Forelimb muscle (tissue), 1 donor: ENCODE results near the gene TGFBR3. TPM values are rescaled to one million over a fixed set of nuclear protein-coding genes. Genes with fewer than 3 reads are reported as not detected.

Source experiments
- DNase-seq: peaks from one replicate; pipeline ENCODE4 v3.0.0-alpha.2; 2013; ENCODE audit warnings: low read depth
- polyA plus RNA-seq: library from polyadenylated mRNA; unstranded; fragments of 120-200 nt; gene quantifications from one replicate; pipeline ENCODE4 v1.2.1, GENCODE V29; 2013; ENCODE audit not compliant: insufficient read length

Gene TGFBR3
- polyA plus RNA-seq, 1 donor: 23.1 TPM

- no peak for DNase-seq
Observed at GRCh38 chr1:91781371-91781825, 104.6 kb downstream of the TGFBR3 start.

- DNase-seq: no peak
Observed at GRCh38 chr1:91779548-91780021, 106.4 kb downstream of the TGFBR3 start.

GRCh38 chr1:91778964-91779363 lies 107.0 kb downstream of the TGFBR3 start:
- no peak for DNase-seq

- no peak for DNase-seq
Observed at GRCh38 chr1:91777630-91778300, 108.2 kb downstream of the TGFBR3 start.

GRCh38 chr1:91777196-91777595 lies 108.8 kb downstream of the TGFBR3 start:
- no peak for DNase-seq

- DNase-seq: no peak
Observed at GRCh38 chr1:91776068-91776794, 109.7 kb downstream of the TGFBR3 start.

- no peak for DNase-seq
Observed at GRCh38 chr1:91775227-91775626, 110.7 kb downstream of the TGFBR3 start.

GRCh38 chr1:91774520-91775203 lies 111.3 kb downstream of the TGFBR3 start:
- no peak for DNase-seq

GRCh38 chr1:91771717-91772116 lies 114.2 kb downstream of the TGFBR3 start:
- no peak for DNase-seq

GRCh38 chr1:91770667-91771268 lies 115.2 kb downstream of the TGFBR3 start:
- DNase-seq: no peak

GRCh38 chr1:91769742-91770141 lies 116.2 kb downstream of the TGFBR3 start:
- DNase-seq: no peak

GRCh38 chr1:91768786-91769725 lies 116.9 kb downstream of the TGFBR3 start:
- DNase-seq: no peak

- DNase-seq: no peak
Observed at GRCh38 chr1:91768120-91768519, 117.8 kb downstream of the TGFBR3 start.

- DNase-seq: no peak
Observed at GRCh38 chr1:91766883-91767282, 119.1 kb downstream of the TGFBR3 start.

- no peak for DNase-seq
Observed at GRCh38 chr1:91765880-91766443, 120.0 kb downstream of the TGFBR3 start.

GRCh38 chr1:91765293-91765692 lies 120.7 kb downstream of the TGFBR3 start:
- DNase-seq: no peak

- no peak for DNase-seq
Observed at GRCh38 chr1:91764471-91765115, 121.4 kb downstream of the TGFBR3 start.

GRCh38 chr1:91763252-91763651 lies 122.7 kb downstream of the TGFBR3 start:
- no peak for DNase-seq

GRCh38 chr1:91761295-91761721 lies 124.6 kb downstream of the TGFBR3 start:
- DNase-seq: no peak

GRCh38 chr1:91760512-91760911 lies 125.4 kb downstream of the TGFBR3 start:
- no peak for DNase-seq
